BJ (cell line): ENCODE results near the gene PROM2. TPM values are rescaled to one million over a fixed set of nuclear protein-coding genes. Genes with fewer than 3 reads are reported as not detected.
A peak's percentile ranks its signal among the peaks of the same experiment; 100 is the strongest.

Source experiments
- CTCF ChIA-PET: fragments of 350-600 bp; formaldehyde crosslinking; extraction: SDS; loops from one replicate; lab custom pipeline; 2021; ENCODE audit warnings: antibody characterized with exemption, inconsistent platforms; lab: Yijun Ruan, JAX
- POLR2A ChIA-PET: fragments of 300-600 bp; sonication (Branson Sonifier 250); formaldehyde crosslinking; extraction: SDS; loops from one replicate; lab custom pipeline; 2021; ENCODE audit warnings: antibody characterized with exemption; lab: Charles Lee
- DNase-seq: peaks from one replicate; pipeline ENCODE4 v3.0.0-alpha.2; 2011; ENCODE audit warnings: low read depth
- H3K27me3 ChIP-seq: 2 replicates; pipeline ENCODE4 v1.6.0; 2011; ENCODE audit warnings: low read length; ENCODE audit not compliant: control insufficient read depth, insufficient read depth
- H3K36me3 ChIP-seq: 2 replicates; pipeline ENCODE4 v1.5.1; 2011; ENCODE audit warnings: low read length; ENCODE audit not compliant: control insufficient read depth, insufficient read depth
- H3K4me3 ChIP-seq: 2 replicates; pipeline ENCODE4 v1.5.1; 2011; ENCODE audit warnings: low read depth, mild to moderate bottlenecking, control low read depth, low read length
- CTCF ChIP-seq: IDR thresholded peaks from 2 replicates; pipeline ENCODE4 v1.5.1; 2011; ENCODE audit warnings: low read depth, mild to moderate bottlenecking, control low read depth, inconsistent platforms, low read length, moderate library complexity; ENCODE audit not compliant: insufficient read depth
- polyA plus RNA-seq: library from polyadenylated mRNA; depleted of rRNA; stranded (reverse); fragments of >200 nt; gene quantifications from 2 replicates; pipeline ENCODE4 v1.2.3, GENCODE V29; 2011

The PROM2 gene
- polyA plus RNA-seq, 1 experiment = 0.50 TPM

DNA sequence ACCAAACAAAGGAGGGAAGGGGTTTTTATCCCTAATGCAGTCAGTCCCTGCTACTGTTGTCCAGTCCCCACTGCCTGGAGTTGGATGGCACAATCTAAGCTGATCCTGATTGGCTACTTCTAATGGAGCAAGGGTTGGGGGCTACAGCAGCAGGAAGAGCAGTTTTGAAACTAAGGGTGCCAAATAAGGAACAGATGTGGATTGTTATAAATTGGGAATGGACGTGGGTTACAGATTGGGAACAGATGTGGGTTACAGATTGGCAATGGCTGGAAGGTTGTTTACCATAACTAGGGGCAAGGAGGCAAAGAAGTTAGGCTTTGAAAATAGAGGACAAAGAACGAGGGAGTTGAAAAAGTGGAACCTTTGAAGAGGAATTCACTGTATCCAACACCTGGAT is 16.0 kb upstream of the PROM2 start:
- TF ChIP-seq CTCF = no peak
- Histone ChIP-seq H3K36me3 (no peaks in the 10 kb centered on the region), H3K27me3 (peaks cover 1% of the 10 kb centered on the region; the same call in 1 of the 2 replicates), H3K4me3 (no peak overlapping the region)
- ChIA-PET CTCF (no interaction called here), POLR2A (no interaction called here)
- DNase-seq = no peak

DNA sequence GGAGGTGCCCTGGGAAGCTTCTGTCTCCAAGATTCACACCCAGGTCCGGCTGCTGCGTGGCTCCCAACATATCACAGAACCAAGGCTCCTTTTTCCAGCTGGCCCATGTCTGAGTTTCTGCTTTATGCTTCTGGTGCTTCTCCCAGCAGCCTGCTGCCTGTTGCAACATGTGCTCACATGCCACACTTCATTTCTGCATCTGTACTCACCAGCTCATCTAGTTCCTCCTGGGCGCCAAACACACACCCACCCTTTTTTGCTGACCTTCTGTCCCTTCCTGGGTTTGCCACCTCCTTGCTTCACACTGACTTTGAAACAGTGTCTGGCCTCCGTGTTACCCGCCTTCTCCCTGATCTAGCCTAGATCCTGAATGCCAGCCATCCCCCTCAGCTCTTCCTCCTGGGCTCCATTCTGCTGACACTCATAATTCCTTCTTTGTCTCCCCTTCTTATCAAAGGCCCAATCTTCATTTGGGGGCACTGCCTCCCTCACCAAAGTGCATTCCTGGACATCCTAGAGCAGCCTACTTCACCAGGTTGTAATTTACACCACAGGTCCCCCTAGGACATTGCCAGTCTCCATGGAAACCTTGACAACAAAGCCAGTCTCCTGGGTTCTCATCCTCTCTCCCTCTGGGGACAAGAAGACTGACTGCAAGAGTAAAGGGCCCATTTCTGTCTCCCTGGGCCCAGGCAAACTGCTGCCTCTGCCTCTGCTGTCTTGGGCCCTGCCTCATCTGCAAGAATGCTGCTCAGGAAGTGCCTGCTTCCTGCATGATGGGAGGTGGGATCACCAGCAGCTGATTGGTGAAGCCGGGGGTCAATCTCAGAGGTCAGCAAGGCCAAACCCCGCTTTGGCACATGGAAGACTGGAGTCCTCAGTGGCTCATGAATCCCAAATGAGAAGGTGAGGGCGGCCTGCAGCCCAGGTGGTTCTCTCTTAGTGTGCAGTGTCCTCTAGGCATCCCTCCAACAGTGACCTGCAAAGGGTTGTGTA is 13.9 kb upstream of the PROM2 start:
- H3K36me3 ChIP-seq = no peaks in the 10 kb centered on the region
- TF ChIP-seq CTCF = no peak
- CTCF ChIA-PET = interaction anchor here (1.0 kb wide), 1 partner anchor 129 kb away, joined by 3 read pairs; no protein-coding TSS in a partner anchor
- no peak for DNase-seq
- no peak overlapping the region for H3K4me3 ChIP-seq
- POLR2A ChIA-PET = no interaction called here
- peaks cover 3% of the 10 kb centered on the region for H3K27me3 ChIP-seq

DNA sequence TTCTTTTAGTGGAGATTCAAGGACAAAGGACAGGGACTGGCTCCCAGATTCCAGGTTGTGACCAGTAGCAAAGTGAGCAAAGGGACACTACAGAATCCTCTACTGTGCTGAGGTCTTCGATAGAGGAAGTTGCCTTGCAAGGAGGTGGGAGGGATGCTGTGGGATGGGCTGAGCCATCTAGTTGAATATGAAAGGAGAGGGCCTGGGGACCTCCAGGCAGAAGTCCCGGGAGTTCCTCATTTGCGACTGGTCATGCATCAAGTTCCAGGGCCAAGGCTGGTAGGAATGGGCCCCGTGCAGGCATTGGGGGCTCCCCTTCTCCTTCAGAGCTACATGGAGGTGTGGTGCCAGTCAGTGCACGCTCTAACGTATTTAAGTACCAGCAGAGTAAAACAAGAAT is 12.6 kb upstream of the PROM2 start:
- ChIA-PET POLR2A (no interaction called here), CTCF (interaction anchor here (0.8 kb wide), 1 partner anchor 30 kb away, joined by 3 read pairs; no protein-coding TSS in a partner anchor)
- no peak for DNase-seq
- Histone ChIP-seq H3K27me3 (peaks cover 3% of the 10 kb centered on the region), H3K36me3 (no peaks in the 10 kb centered on the region), H3K4me3 (no peak overlapping the region)
- TF ChIP-seq CTCF = no peak

- no peak for DNase-seq
- ChIA-PET POLR2A (no interaction called here), CTCF (interaction anchor here (0.9 kb wide), 2 partner anchors 14 to 49 kb away, joined by 3 read pairs; no protein-coding TSS in a partner anchor)
- Histone ChIP-seq H3K4me3 (no peak overlapping the region), H3K27me3 (peaks cover 3% of the 10 kb centered on the region), H3K36me3 (no peaks in the 10 kb centered on the region)
- no peak for TF ChIP-seq CTCF
These were observed 11.2 kb upstream of the PROM2 start for GRCh38 chr2:95262896-95263542.

DNA sequence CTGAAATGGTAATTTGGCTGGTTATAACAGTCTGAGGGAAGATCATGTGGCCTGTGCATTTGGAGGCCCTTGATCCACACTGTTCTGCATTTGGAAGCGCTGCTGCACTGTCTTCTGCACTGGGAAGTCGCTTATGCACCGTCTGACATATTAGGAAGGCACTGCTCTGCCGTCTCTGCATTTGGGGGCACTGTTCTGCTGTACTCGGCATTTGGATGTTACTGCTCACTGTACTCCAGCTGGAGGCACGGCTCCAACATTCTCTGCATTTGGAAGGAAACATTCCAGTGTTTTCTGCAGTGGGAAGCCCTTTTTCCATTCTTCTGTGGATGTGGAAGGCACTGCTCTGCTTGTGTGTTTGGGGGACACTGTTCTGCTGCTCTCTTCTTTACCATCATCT is 9.6 kb upstream of the PROM2 start:
- DNase-seq = no peak
- POLR2A ChIA-PET = no interaction called here
- Histone ChIP-seq H3K36me3 (no peaks in the 10 kb centered on the region), H3K4me3 (no peak overlapping the region), H3K27me3 (peaks cover 3% of the 10 kb centered on the region)
- CTCF ChIA-PET = no interaction called here
- peak; percentile 22; the same call in 1 of the 2 replicates for TF ChIP-seq CTCF
